SK-N-MC (cell line): Measurements from ENCODE around the gene SCRG1.

ENCODE experiments used
- EZH2 ChIP-seq: fragments of 200-600 bp; sonication (generic); IDR thresholded peaks from one replicate; pipeline ENCODE4 v1.6.1; 2017; ENCODE audit warnings: antibody characterized with exemption
- POLR2AphosphoS5 ChIP-seq: IDR thresholded peaks from 2 replicates; pipeline ENCODE4 v1.6.1; 2012; ENCODE audit warnings: mild to moderate bottlenecking, low read depth, low read length, borderline replicate concordance

DNA sequence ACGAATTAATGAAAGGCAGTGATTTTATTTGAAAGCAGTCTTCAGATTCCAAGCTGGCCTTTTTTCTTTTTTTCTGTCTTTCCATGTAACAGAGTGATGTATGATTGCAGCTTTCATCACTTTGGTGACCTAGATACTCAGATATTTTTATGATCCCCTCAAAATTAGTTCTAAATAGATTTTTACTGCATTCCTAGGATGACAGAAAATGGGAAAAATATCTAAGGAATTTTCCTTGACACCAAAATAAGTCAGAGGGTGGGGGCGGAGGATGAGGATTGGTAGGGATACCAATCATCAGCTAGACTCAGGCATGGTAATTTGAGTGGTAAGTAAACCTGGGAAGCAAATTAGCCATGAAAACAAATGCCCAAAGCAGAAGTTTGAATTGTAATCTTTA is 52.8 kb downstream of the SCRG1 start:
- no peak for TF ChIP-seq POLR2AphosphoS5
- no peak for TF ChIP-seq EZH2
